Lower lobe of right lung (tissue), 2 donors: ENCODE results near the gene RPTOR. TPM values are rescaled to one million over a fixed set of nuclear protein-coding genes. Genes with fewer than 3 reads are reported as not detected.

Experiments used
- ATAC-seq, 2 donors: fragments of 200-7000 bp; cut with Tn5 transposase; one replicate each; pipeline ENCODE4 v1.9.1; 2020 to 2022; ENCODE audit warnings: mild to moderate bottlenecking in 2 of 2, moderate library complexity in 2 of 2
- DNase-seq: peaks from one replicate; pipeline ENCODE4 v3.0.0-alpha.2; 2020
- H3K27ac ChIP-seq: fragments of 200-600 bp; one replicate; pipeline ENCODE4 v1.8.0; 2022
- H3K27me3 ChIP-seq: fragments of 200-600 bp; one replicate; pipeline ENCODE4 v1.8.0; 2022; ENCODE audit warnings: low read depth
- H3K36me3 ChIP-seq: fragments of 200-600 bp; one replicate; pipeline ENCODE4 v1.8.0; 2022; ENCODE audit warnings: mild to moderate bottlenecking
- H3K4me1 ChIP-seq: fragments of 200-600 bp; one replicate; pipeline ENCODE4 v1.8.0; 2022
- H3K4me3 ChIP-seq: fragments of 200-600 bp; one replicate; pipeline ENCODE4 v1.8.0; 2022; ENCODE audit warnings: mild to moderate bottlenecking
- H3K9me3 ChIP-seq: fragments of 200-600 bp; one replicate; pipeline ENCODE4 v1.8.0; 2022
- intact Hi-C: fragments of 100-400 bp; cut with DNase I; formaldehyde crosslinking; loops from one replicate; pipeline ENCODE4 v1.11.0; 2022
- total RNA-seq: library from RNA; stranded (reverse); fragmentation: NEBNext Ultra II Directional; extraction: Animal tissue kit (Norgen Biotek cat#: 25700); gene quantifications from one replicate; pipeline ENCODE4 v1.2.1, GENCODE V29; 2021
- TF ChIP-seq, protein P1 (sequence below): fragments of 200-600 bp; IDR thresholded peaks from one replicate; pipeline ENCODE4 v1.8.0; 2022; ENCODE audit warnings: antibody characterized with exemption, mild to moderate bottlenecking
- donor health status: DM: no; HTN: yes; CAD: no; lungs with severe emphysema.

Gene RPTOR
- total RNA-seq, 1 donor from 2014 or later: 34.0 TPM

- Histone ChIP-seq H3K27me3 (no peaks in the 10 kb centered on the region), H3K9me3 (no peaks in the 10 kb centered on the region), H3K4me3 (no peak overlapping the region), H3K36me3 (peaks cover 8% of the 10 kb centered on the region), H3K27ac (no peak overlapping the region), H3K4me1 (peaks cover 8% of the 10 kb centered on the region)
- TF ChIP-seq, protein P1, sequence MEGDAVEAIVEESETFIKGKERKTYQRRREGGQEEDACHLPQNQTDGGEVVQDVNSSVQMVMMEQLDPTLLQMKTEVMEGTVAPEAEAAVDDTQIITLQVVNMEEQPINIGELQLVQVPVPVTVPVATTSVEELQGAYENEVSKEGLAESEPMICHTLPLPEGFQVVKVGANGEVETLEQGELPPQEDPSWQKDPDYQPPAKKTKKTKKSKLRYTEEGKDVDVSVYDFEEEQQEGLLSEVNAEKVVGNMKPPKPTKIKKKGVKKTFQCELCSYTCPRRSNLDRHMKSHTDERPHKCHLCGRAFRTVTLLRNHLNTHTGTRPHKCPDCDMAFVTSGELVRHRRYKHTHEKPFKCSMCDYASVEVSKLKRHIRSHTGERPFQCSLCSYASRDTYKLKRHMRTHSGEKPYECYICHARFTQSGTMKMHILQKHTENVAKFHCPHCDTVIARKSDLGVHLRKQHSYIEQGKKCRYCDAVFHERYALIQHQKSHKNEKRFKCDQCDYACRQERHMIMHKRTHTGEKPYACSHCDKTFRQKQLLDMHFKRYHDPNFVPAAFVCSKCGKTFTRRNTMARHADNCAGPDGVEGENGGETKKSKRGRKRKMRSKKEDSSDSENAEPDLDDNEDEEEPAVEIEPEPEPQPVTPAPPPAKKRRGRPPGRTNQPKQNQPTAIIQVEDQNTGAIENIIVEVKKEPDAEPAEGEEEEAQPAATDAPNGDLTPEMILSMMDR: no peak
- no peak for DNase-seq
- ATAC-seq: no peak
- intact Hi-C loops: no loop called here
These were observed 185.1 kb downstream of the RPTOR start for GRCh38 chr17:80729761-80730160.

GRCh38 chr17:80730739-80731138 is 186.1 kb downstream of the RPTOR start:
- H3K9me3 ChIP-seq: no peaks in the 10 kb centered on the region
- ATAC-seq (no peak), DNase-seq (no peak)
- peaks cover 8% of the 10 kb centered on the region for H3K36me3 ChIP-seq
- peaks cover 8% of the 10 kb centered on the region for H3K4me1 ChIP-seq
- H3K27ac ChIP-seq: no peak overlapping the region
- H3K4me3 ChIP-seq: no peak overlapping the region
- no peaks in the 10 kb centered on the region for H3K27me3 ChIP-seq
- TF ChIP-seq, protein P1: no peak
- intact Hi-C loops: no loop called here

GRCh38 chr17:80731323-80731722 is 186.7 kb downstream of the RPTOR start:
- no peaks in the 10 kb centered on the region for H3K9me3 ChIP-seq
- H3K27ac ChIP-seq: no peak overlapping the region
- H3K36me3 ChIP-seq: peaks cover 8% of the 10 kb centered on the region
- intact Hi-C loops: no loop called here
- ATAC-seq (no peak), DNase-seq (no peak)
- TF ChIP-seq, protein P1: no peak
- H3K4me1 ChIP-seq: peaks cover 8% of the 10 kb centered on the region
- H3K4me3 ChIP-seq: no peak overlapping the region
- H3K27me3 ChIP-seq: no peaks in the 10 kb centered on the region

DNA sequence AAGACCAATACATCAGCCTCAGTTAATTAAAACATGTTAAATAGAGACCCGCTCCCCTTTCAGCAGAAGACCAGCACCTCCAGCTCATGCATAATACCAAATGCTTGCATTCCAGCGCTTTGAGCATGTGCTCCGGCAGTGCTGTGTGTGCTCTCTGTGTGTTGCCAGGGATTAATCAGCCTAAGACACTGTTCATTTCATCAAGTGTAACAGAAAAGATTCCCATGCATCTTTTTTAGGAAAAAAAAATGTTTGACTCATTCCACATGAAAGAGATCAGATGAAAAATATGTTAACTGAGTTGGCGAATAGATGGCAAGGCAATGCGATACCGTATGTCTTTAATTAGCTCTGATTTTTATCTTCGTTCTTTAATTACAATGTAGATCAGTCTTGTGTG is 187.6 kb downstream of the RPTOR start:
- Histone ChIP-seq H3K4me3 (no peak overlapping the region), H3K27me3 (no peaks in the 10 kb centered on the region), H3K4me1 (peaks cover 12% of the 10 kb centered on the region), H3K27ac (no peak overlapping the region), H3K36me3 (peaks cover 8% of the 10 kb centered on the region), H3K9me3 (no peaks in the 10 kb centered on the region)
- TF ChIP-seq, protein P1: no peak
- intact Hi-C loops: no loop called here
- no peak for ATAC-seq
- DNase-seq: no peak

DNA sequence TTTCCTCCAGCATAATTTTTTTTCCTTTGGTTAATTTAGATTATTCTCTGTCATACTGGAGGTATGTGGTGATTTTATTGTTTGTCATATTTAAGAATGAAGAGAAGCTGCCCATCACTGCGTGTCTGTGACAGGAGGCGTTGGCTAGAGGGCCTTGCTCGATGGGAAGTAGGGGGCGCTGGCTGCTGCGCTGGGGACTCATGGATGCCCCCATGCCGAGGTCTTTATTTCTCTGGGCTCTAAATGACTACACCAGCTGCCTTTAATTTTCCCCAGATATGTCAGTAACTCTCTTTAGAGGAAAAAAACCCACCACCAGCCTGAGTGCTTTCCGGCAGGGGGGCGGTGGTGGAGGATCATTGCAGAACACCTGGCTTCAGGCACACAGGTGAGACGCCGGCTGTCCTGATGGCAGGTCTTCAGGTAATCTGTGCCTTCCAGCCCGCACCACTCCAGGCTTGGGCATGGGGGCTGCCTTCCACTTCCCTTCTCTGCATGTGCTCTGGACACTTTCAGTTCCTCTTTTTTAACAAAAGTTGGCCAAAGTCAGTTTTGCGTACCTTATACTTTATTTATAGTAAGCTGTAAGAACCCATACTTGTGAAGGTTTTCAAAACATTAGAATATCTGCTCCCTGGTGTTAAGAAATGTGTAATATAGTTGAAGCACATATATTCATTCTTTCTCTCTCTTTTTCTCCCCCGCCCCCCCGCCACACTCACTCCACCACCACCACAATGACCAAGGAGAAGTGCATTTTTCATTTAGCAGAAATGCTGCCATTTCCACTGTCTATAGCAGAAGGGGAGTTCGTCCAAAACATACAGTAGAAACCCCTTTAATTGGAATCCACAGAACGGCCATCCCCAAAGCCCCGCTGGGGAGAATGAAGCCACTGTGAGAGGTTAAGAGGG is 192.7 kb downstream of the RPTOR start:
- no peak overlapping the region for H3K27ac ChIP-seq
- H3K4me1 ChIP-seq: peaks cover 10% of the 10 kb centered on the region
- no peaks in the 10 kb centered on the region for H3K9me3 ChIP-seq
- intact Hi-C loops: no loop called here
- no peaks in the 10 kb centered on the region for H3K27me3 ChIP-seq
- H3K36me3 ChIP-seq: peaks cover under 1% of the 10 kb centered on the region
- TF ChIP-seq, protein P1: no peak
- ATAC-seq (peak; percentile 62 to 68), DNase-seq (peak; percentile 66)
- no peak overlapping the region for H3K4me3 ChIP-seq
